ENCODE measurements around the gene GABARAPL1. TPM values are rescaled to one million over a fixed set of nuclear protein-coding genes. Genes with fewer than 3 reads are reported as not detected.

The GABARAPL1 gene
- total RNA-seq, 3 donors from 2014 or later, result 146 to 182 (median 155) TPM

DNA sequence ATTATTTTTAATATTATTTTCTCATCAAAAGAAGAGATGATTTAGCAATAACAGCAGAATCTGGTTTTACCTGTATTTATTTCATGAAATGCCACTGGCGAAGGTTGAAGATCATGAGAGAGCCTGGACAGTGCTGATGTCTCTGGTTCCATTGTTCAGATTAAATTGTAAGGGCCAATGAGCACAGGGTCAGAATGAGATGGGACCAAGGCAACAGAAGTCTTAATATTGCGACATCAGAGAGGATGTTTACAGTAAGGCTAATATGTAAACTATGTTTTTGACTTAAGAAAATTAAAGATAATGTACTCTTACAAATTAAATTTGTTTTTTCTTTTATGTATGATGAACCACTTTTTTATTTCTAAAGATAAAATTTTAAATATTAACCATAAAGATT lies 59.8 kb downstream of the GABARAPL1 start:
- Histone ChIP-seq H3K27ac (no peak overlapping the region), H3K9me3 (no peaks in the 10 kb centered on the region), H3K36me3 (no peaks in the 10 kb centered on the region), H3K4me1 (no peaks in the 10 kb centered on the region), H3K27me3 (no peaks in the 10 kb centered on the region), H3K4me3 (no peak overlapping the region)
- no peak for DNase-seq (ENCODE audit: low spot score in 2 of 2)
- TF ChIP-seq POLR2AphosphoS5 (IDR thresholded peaks at IDR 0.05) (no peak), POLR2A (IDR thresholded peaks at IDR 0.05) (no peak)
- TF ChIP-seq, protein P1, sequence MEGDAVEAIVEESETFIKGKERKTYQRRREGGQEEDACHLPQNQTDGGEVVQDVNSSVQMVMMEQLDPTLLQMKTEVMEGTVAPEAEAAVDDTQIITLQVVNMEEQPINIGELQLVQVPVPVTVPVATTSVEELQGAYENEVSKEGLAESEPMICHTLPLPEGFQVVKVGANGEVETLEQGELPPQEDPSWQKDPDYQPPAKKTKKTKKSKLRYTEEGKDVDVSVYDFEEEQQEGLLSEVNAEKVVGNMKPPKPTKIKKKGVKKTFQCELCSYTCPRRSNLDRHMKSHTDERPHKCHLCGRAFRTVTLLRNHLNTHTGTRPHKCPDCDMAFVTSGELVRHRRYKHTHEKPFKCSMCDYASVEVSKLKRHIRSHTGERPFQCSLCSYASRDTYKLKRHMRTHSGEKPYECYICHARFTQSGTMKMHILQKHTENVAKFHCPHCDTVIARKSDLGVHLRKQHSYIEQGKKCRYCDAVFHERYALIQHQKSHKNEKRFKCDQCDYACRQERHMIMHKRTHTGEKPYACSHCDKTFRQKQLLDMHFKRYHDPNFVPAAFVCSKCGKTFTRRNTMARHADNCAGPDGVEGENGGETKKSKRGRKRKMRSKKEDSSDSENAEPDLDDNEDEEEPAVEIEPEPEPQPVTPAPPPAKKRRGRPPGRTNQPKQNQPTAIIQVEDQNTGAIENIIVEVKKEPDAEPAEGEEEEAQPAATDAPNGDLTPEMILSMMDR (IDR thresholded peaks at IDR 0.05), result no peak
- intact Hi-C loops (cut with DNase I; ENCODE audit: low total_unique reads), result no loop called here

Other genes starting within 250 kb of the GABARAPL1 start
- gene CLEC12A, start 241.5 kb upstream of the GABARAPL1 start, total RNA-seq, result 1 to 10 TPM in 2 of 3 donors, not detected in 1; 1.6 to 1.9 TPM
- gene CLEC1B, start 213.8 kb upstream of the GABARAPL1 start, total RNA-seq, result not detected
- gene CLEC12B, start 202.2 kb upstream of the GABARAPL1 start, total RNA-seq, result under 1 TPM in 1 of 3 donors, not detected in 2; 0.16 TPM
- gene CLEC9A, start 182.2 kb upstream of the GABARAPL1 start, total RNA-seq, result not detected
- gene CLEC1A, start 113.9 kb upstream of the GABARAPL1 start, total RNA-seq, result 1 to 10 TPM; 1.9 to 6.9 (median 4.3) TPM
- gene CLEC7A, start 82.7 kb upstream of the GABARAPL1 start, total RNA-seq, result 10 to 100 TPM in 2 of 3 donors, 1 to 10 TPM in 1; 5.2 to 14.7 (median 13.8) TPM
- gene OLR1, start 40.7 kb upstream of the GABARAPL1 start, total RNA-seq, result 10 to 100 TPM in 1 of 3 donors, 1 to 10 TPM in 1, not detected in 1; 3.3 to 17.1 TPM
- under 1 TPM in 2 of 3 donors, not detected in 1; 0.33 to 0.44 TPM for gene TMEM52B, start 33.8 kb upstream of the GABARAPL1 start, total RNA-seq
- 1 to 10 TPM in 2 of 3 donors, under 1 TPM in 1; 0.96 to 2.5 (median 2.3) TPM for gene KLRD1, start 95.0 kb downstream of the GABARAPL1 start, total RNA-seq
- gene KLRK1, start 177.2 kb downstream of the GABARAPL1 start, total RNA-seq, result 1 to 10 TPM; 2.6 to 7.0 (median 3.8) TPM
- 1 to 10 TPM in 1 of 3 donors, under 1 TPM in 1, not detected in 1; 0.66 to 1.5 TPM for gene KLRC4, start 196.9 kb downstream of the GABARAPL1 start, total RNA-seq
- not detected for gene KLRC3, start 207.7 kb downstream of the GABARAPL1 start, total RNA-seq
- 1 to 10 TPM; 1.6 to 2.1 (median 2.0) TPM for gene KLRC2, start 223.1 kb downstream of the GABARAPL1 start, total RNA-seq
- gene KLRC1, start 240.5 kb downstream of the GABARAPL1 start, total RNA-seq, result 1 to 10 TPM in 2 of 3 donors, under 1 TPM in 1; 0.48 to 8.3 (median 3.3) TPM